Subcutaneous adipose tissue (tissue), 4 donors: ENCODE data around the gene HDHD5. TPM values are rescaled to one million over a fixed set of nuclear protein-coding genes. Genes with fewer than 3 reads are reported as not detected.

Source experiments
- total RNA-seq, 4 donors: library from RNA; depleted of rRNA; stranded (reverse); fragments of >200 nt; gene quantifications; one replicate each; pipeline ENCODE4 v1.1.0, GENCODE V29; 2016
- TF ChIP-seq, protein P1 (sequence below): fragments of 450-650 bp; IDR thresholded peaks from one replicate; pipeline ENCODE4 v1.5.1; 2016; ENCODE audit warnings: low read depth, mild to moderate bottlenecking, control low read depth, antibody characterized with exemption, moderate library complexity

The HDHD5 gene
- total RNA-seq, 4 donors from 2014 or later = 23.0 to 73.1 (median 41.7) TPM

DNA sequence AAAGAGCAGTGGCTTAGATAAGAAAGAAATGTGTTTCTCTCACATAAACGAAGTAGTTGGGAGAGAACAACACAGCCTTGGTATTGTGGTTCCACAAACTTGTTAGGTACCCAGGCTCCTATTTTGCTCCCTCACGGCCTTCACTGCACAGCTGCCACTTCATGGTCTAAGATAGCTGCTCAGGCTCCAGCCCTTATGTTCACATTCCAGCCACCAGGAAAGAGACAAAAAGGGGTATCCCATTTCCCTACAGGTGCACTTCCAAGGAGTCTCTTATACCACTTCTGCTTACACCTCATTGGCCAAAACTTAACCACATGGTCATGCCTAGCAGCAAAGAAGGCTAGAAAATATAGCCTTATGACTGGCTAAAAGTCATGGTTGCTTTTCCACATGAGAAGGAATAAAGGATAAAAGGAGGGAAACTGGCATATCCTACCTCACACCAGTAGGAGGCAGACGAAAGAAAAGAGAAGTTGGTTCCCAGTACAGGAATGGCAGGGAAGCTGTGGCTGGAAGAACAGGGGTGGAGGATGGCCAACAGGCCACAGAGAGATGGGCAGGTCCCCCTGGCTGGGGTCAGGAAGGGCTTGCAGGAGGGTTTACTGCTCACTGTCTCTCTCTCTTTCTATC lies 5.4 kb upstream of the HDHD5 start:
- TF ChIP-seq, protein P1, sequence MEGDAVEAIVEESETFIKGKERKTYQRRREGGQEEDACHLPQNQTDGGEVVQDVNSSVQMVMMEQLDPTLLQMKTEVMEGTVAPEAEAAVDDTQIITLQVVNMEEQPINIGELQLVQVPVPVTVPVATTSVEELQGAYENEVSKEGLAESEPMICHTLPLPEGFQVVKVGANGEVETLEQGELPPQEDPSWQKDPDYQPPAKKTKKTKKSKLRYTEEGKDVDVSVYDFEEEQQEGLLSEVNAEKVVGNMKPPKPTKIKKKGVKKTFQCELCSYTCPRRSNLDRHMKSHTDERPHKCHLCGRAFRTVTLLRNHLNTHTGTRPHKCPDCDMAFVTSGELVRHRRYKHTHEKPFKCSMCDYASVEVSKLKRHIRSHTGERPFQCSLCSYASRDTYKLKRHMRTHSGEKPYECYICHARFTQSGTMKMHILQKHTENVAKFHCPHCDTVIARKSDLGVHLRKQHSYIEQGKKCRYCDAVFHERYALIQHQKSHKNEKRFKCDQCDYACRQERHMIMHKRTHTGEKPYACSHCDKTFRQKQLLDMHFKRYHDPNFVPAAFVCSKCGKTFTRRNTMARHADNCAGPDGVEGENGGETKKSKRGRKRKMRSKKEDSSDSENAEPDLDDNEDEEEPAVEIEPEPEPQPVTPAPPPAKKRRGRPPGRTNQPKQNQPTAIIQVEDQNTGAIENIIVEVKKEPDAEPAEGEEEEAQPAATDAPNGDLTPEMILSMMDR = no peak

DNA sequence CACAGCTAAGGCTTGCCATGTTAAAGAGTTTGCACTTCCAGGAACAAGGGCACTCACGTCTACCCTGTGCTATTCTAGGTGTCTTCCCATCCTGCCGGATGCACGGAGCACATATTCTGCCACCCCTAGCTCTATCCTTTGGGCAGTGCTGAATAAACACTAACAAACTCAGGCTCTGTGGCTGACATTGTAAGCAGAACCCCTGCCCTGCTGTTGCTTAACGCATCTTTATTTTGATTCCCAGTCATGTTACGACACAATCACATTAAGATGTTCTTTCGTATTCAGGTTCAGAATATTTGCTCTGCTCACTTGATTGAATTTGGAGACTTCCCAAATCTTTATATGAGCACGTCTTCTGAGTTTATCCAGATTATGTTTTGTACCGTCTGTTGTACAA lies 3.7 kb upstream of the HDHD5 start:
- TF ChIP-seq, protein P1 = no peak

DNA sequence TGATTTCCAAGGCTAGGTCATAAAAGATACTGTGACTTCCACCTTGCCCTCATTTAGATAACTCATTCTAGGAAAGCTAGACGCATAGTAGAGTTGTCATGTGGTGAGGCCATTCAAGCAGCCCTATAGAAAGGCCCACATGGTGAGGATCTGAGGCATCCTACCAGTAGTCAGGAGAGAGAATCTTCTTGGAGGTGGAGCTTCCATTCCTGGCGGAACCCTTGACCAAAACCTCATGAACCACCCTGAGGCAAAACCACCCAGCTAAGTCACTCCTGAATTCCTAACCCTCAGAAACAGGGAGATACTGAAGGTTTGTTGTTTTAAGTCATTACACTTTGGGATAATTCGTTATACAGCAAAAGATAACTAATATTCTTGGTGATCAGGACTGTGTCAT lies 2.9 kb upstream of the HDHD5 start:
- TF ChIP-seq, protein P1 = no peak

DNA sequence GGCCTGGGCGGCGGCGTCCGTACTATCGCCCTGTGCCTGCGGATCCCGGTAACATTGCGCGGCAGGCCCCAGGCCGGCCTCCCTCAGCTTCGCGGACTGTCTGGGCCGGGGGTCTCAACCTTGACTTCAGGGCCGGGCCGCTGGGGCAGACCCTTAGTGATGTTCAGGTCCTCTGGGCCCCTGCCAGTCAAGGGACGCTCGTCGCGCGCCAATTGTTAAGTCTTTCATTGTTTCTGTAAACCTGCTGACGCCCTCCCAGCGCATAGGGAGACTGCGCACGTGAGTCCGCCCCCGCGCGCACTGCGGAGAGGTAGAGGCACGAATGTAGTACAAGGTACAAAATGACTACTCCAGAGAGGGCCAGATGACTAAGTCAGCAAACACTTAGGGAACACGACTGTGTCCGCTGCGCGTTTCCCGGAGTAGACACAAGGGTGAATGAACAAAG lies 451 bp upstream of the HDHD5 start:
- TF ChIP-seq, protein P1 = no peak

GRCh38 chr22:17158176-17158567 lies 905 bp downstream of the HDHD5 start:
- TF ChIP-seq, protein P1 = no peak

GRCh38 chr22:17157714-17158113 lies 1.4 kb downstream of the HDHD5 start:
- TF ChIP-seq, protein P1 = no peak

DNA sequence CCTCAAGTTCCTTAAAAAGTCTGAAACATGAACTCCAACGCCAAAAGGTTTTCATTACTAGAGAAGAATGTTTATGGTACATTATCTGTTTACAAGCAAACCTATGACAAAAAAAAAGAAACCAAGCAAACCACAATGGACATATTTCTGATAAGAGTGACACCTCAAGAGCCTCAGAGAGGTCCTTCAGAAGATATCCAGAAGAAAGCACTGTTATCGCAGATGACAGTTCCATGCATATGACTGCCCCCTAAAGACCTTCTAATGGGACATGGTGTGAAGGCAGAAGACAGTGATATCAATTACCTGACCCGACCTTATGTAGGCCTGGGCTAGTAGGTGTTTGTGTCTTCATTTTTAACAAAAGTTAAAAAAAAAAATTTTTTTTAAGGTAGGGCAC lies 3.1 kb downstream of the HDHD5 start:
- TF ChIP-seq, protein P1 = no peak
